ENCODE data around the gene RSRC1.

RSRC1 gene

GRCh38 chr3:158528076-158528674 is 418.3 kb downstream of the RSRC1 start:
- no peak overlapping the region for H3K27ac ChIP-seq (ENCODE audit: insufficient read depth in 1 of 2, low read depth in 1 of 2, low read length in 2 of 2, poor library complexity in 1 of 2, severe bottlenecking in 2 of 2)
- no peaks in the 10 kb centered on the region for H3K27me3 ChIP-seq (replicated peaks in 2 of 5; ENCODE audit: control insufficient read depth in 4 of 5, insufficient read depth in 5 of 5, low read length in 4 of 5)
- CTCF ChIA-PET, result interaction anchor here (1.2 to 2.6 kb wide), 2 partner anchors 11 to 995 kb away, joined by 3 to 12 read pairs; no protein-coding TSS in a partner anchor
- H3K4me1 ChIP-seq (ENCODE audit: control extremely low read depth in 1 of 4, control insufficient read depth in 4 of 4, insufficient read depth in 4 of 4, low read length in 3 of 4), result no peaks in the 10 kb centered on the region
- 98% methylated on average over 4 of the region's 7 CpGs for WGBS (ENCODE audit: insufficient coverage)
- no peak overlapping the region for H3K4me3 ChIP-seq (ENCODE audit: control insufficient read depth in 1 of 7, extremely low read depth in 1 of 7, insufficient read depth in 4 of 7, low read depth in 2 of 7, low read length in 6 of 7)
- no peaks in the 10 kb centered on the region for H3K36me3 ChIP-seq (ENCODE audit: control insufficient read depth in 4 of 4, insufficient read depth in 4 of 4, low read length in 3 of 4)
- H3K9me3 ChIP-seq (ENCODE audit: control extremely low read depth in 1 of 5, control insufficient read depth in 4 of 5, insufficient read depth in 2 of 5, low read depth in 1 of 5, low read length in 4 of 5), result peaks cover 0 to 4% (median 0%) of the 10 kb centered on the region in 5 experiments
- POLR2A ChIA-PET, result no interaction called here
- peak in 1 of 3 donors; percentile 24 for DNase-seq

DNA sequence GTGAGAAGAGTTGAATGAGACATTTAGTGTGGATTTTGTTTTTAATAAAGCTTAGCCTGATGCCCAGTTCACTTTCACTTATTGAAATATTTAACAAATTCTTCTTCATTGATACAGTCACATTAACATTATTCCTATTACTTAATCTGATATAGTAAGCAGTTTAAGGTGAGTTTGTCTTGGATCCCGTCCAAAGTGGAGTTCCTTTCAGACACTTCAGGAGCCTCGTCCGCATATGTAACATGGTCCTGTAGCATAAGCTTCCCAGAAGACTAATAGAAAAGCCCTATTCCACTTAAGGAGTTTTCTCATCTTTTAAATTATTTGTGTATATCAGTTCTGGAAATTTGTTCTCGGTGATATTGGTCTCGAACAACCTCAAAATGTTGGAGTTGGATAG is 421.4 kb downstream of the RSRC1 start:
- H3K9me3 ChIP-seq (ENCODE audit: control extremely low read depth in 1 of 5, control insufficient read depth in 4 of 5, insufficient read depth in 2 of 5, low read depth in 1 of 5, low read length in 4 of 5), result no peaks in the 10 kb centered on the region
- no peaks in the 10 kb centered on the region for H3K4me1 ChIP-seq (ENCODE audit: control extremely low read depth in 1 of 4, control insufficient read depth in 4 of 4, insufficient read depth in 4 of 4, low read length in 3 of 4)
- DNase-seq, result no peak
- H3K36me3 ChIP-seq (ENCODE audit: control insufficient read depth in 4 of 4, insufficient read depth in 4 of 4, low read length in 3 of 4), result no peaks in the 10 kb centered on the region
- H3K4me3 ChIP-seq (ENCODE audit: control insufficient read depth in 1 of 7, extremely low read depth in 1 of 7, insufficient read depth in 4 of 7, low read depth in 2 of 7, low read length in 6 of 7), result no peak overlapping the region
- WGBS (ENCODE audit: insufficient coverage), result 100% methylated on average over 2 of the region's 5 CpGs
- ChIA-PET POLR2A (interaction anchor here (0.6 to 0.8 kb wide), 2 partner anchors 97 to 959 kb away, joined by 3 to 4 read pairs; no protein-coding TSS in a partner anchor), CTCF (interaction anchor here (1.0 to 1.5 kb wide), 13 partner anchors 9 to 999 kb away, joined by 3 to 9 read pairs (median 4); partner anchors contain the start of gene LXN)
- no peak overlapping the region for H3K27ac ChIP-seq (ENCODE audit: insufficient read depth in 1 of 2, low read depth in 1 of 2, low read length in 2 of 2, poor library complexity in 1 of 2, severe bottlenecking in 2 of 2)
- no peaks in the 10 kb centered on the region for H3K27me3 ChIP-seq (replicated peaks in 2 of 5; ENCODE audit: control insufficient read depth in 4 of 5, insufficient read depth in 5 of 5, low read length in 4 of 5)

DNA sequence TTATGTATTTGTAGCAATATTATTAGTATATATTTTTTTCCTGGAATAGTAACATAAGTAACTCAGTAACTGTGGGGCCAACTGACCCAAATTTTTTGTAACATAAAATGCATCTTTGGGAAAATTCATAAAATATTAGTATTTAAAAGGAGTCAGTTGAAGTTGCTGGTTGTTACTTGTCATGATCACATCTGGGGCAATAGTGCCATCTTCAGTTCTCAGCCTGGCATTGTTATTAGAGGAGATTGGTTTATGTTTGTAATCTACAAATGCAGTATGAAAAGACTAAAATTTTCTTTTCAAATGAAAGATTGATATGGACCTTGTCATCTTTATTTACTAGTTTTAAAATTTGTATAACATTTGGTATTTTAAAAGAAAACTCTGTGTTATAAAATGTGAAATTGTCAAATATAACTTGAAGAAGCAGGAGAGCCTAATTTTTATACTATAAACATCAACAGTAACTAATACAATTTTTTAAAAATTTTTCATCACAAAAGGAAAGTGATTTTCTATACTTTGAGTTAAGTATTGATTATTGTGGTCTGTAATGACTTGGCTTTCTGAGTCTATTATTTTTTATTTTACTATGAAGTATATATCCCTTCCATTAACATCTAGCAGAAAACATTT is 422.3 kb downstream of the RSRC1 start:
- ChIA-PET POLR2A (interaction anchor here (0.8 kb wide), 1 partner anchor 959 kb away, joined by 4 read pairs; no protein-coding TSS in a partner anchor), CTCF (interaction anchor here (0.6 to 1.5 kb wide), 14 partner anchors 8 to 1000 kb away, joined by 3 to 9 read pairs (median 4); no protein-coding TSS in a partner anchor)
- Histone ChIP-seq H3K27me3 (replicated peaks in 2 of 5; ENCODE audit: control insufficient read depth in 4 of 5, insufficient read depth in 5 of 5, low read length in 4 of 5) (no peaks in the 10 kb centered on the region), H3K4me3 (ENCODE audit: control insufficient read depth in 1 of 7, extremely low read depth in 1 of 7, insufficient read depth in 4 of 7, low read depth in 2 of 7, low read length in 6 of 7) (no peak overlapping the region), H3K9me3 (ENCODE audit: control extremely low read depth in 1 of 5, control insufficient read depth in 4 of 5, insufficient read depth in 2 of 5, low read depth in 1 of 5, low read length in 4 of 5) (no peaks in the 10 kb centered on the region), H3K27ac (ENCODE audit: insufficient read depth in 1 of 2, low read depth in 1 of 2, low read length in 2 of 2, poor library complexity in 1 of 2, severe bottlenecking in 2 of 2) (no peak overlapping the region), H3K4me1 (ENCODE audit: control extremely low read depth in 1 of 4, control insufficient read depth in 4 of 4, insufficient read depth in 4 of 4, low read length in 3 of 4) (no peaks in the 10 kb centered on the region), H3K36me3 (ENCODE audit: control insufficient read depth in 4 of 4, insufficient read depth in 4 of 4, low read length in 3 of 4) (no peaks in the 10 kb centered on the region)
- DNase-seq, result peak; percentile 66 to 80 (median 69)

GRCh38 chr3:158535918-158536317 is 426.0 kb downstream of the RSRC1 start:
- no peaks in the 10 kb centered on the region for H3K36me3 ChIP-seq (ENCODE audit: control insufficient read depth in 4 of 4, insufficient read depth in 4 of 4, low read length in 3 of 4)
- H3K4me1 ChIP-seq (ENCODE audit: control extremely low read depth in 1 of 4, control insufficient read depth in 4 of 4, insufficient read depth in 4 of 4, low read length in 3 of 4), result no peaks in the 10 kb centered on the region
- H3K27ac ChIP-seq (ENCODE audit: insufficient read depth in 1 of 2, low read depth in 1 of 2, low read length in 2 of 2, poor library complexity in 1 of 2, severe bottlenecking in 2 of 2), result no peak overlapping the region
- no peak for DNase-seq
- CTCF ChIA-PET, result no interaction called here
- no CpG with 5 or more reads among the region's 2 CpGs for WGBS (ENCODE audit: insufficient coverage)
- no peaks in the 10 kb centered on the region for H3K27me3 ChIP-seq (replicated peaks in 2 of 5; ENCODE audit: control insufficient read depth in 4 of 5, insufficient read depth in 5 of 5, low read length in 4 of 5)
- H3K9me3 ChIP-seq (ENCODE audit: control extremely low read depth in 1 of 5, control insufficient read depth in 4 of 5, insufficient read depth in 2 of 5, low read depth in 1 of 5, low read length in 4 of 5), result no peaks in the 10 kb centered on the region
- H3K4me3 ChIP-seq (ENCODE audit: control insufficient read depth in 1 of 7, extremely low read depth in 1 of 7, insufficient read depth in 4 of 7, low read depth in 2 of 7, low read length in 6 of 7), result no peak overlapping the region
- POLR2A ChIA-PET, result no interaction called here

GRCh38 chr3:158539414-158540014 is 429.6 kb downstream of the RSRC1 start:
- Histone ChIP-seq H3K27ac (ENCODE audit: insufficient read depth in 1 of 2, low read depth in 1 of 2, low read length in 2 of 2, poor library complexity in 1 of 2, severe bottlenecking in 2 of 2) (no peak overlapping the region), H3K27me3 (replicated peaks in 2 of 5; ENCODE audit: control insufficient read depth in 4 of 5, insufficient read depth in 5 of 5, low read length in 4 of 5) (no peaks in the 10 kb centered on the region), H3K9me3 (ENCODE audit: control extremely low read depth in 1 of 5, control insufficient read depth in 4 of 5, insufficient read depth in 2 of 5, low read depth in 1 of 5, low read length in 4 of 5) (no peaks in the 10 kb centered on the region), H3K4me1 (ENCODE audit: control extremely low read depth in 1 of 4, control insufficient read depth in 4 of 4, insufficient read depth in 4 of 4, low read length in 3 of 4) (no peaks in the 10 kb centered on the region), H3K4me3 (ENCODE audit: control insufficient read depth in 1 of 7, extremely low read depth in 1 of 7, insufficient read depth in 4 of 7, low read depth in 2 of 7, low read length in 6 of 7) (no peak overlapping the region), H3K36me3 (ENCODE audit: control insufficient read depth in 4 of 4, insufficient read depth in 4 of 4, low read length in 3 of 4) (peaks cover 0 to 3% (median 2%) of the 10 kb centered on the region in 4 experiments)
- ChIA-PET CTCF (interaction anchor here (0.7 to 4.1 kb wide), 23 partner anchors 9 to 1006 kb away, joined by 3 to 64 read pairs (median 3); partner anchors contain the start of genes GFM1, MFSD1 and MLF1), POLR2A (interaction anchor here (1.0 kb wide), 1 partner anchor 250 kb away, joined by 3 read pairs; no protein-coding TSS in a partner anchor)
- DNase-seq, result peak; percentile 73 to 86 (median 80)
- WGBS (ENCODE audit: insufficient coverage), result no CpG with 5 or more reads among the region's 3 CpGs

GRCh38 chr3:158540066-158540465 is 430.2 kb downstream of the RSRC1 start:
- H3K27ac ChIP-seq (ENCODE audit: insufficient read depth in 1 of 2, low read depth in 1 of 2, low read length in 2 of 2, poor library complexity in 1 of 2, severe bottlenecking in 2 of 2), result no peak overlapping the region
- no peaks in the 10 kb centered on the region for H3K9me3 ChIP-seq (ENCODE audit: control extremely low read depth in 1 of 5, control insufficient read depth in 4 of 5, insufficient read depth in 2 of 5, low read depth in 1 of 5, low read length in 4 of 5)
- 100% methylated on average over 1 of the region's 1 CpG for WGBS (ENCODE audit: insufficient coverage)
- CTCF ChIA-PET, result interaction anchor here (0.8 to 4.1 kb wide), 17 partner anchors 8 to 270 kb away, joined by 3 to 64 read pairs (median 4); partner anchors contain the start of genes GFM1, MFSD1 and MLF1
- no peak overlapping the region for H3K4me3 ChIP-seq (ENCODE audit: control insufficient read depth in 1 of 7, extremely low read depth in 1 of 7, insufficient read depth in 4 of 7, low read depth in 2 of 7, low read length in 6 of 7)
- H3K4me1 ChIP-seq (ENCODE audit: control extremely low read depth in 1 of 4, control insufficient read depth in 4 of 4, insufficient read depth in 4 of 4, low read length in 3 of 4), result no peaks in the 10 kb centered on the region
- POLR2A ChIA-PET, result interaction anchor here (1.0 kb wide), 1 partner anchor 249 kb away, joined by 3 read pairs; no protein-coding TSS in a partner anchor
- no peaks in the 10 kb centered on the region for H3K27me3 ChIP-seq (replicated peaks in 2 of 5; ENCODE audit: control insufficient read depth in 4 of 5, insufficient read depth in 5 of 5, low read length in 4 of 5)
- no peak for DNase-seq
- H3K36me3 ChIP-seq (ENCODE audit: control insufficient read depth in 4 of 4, insufficient read depth in 4 of 4, low read length in 3 of 4), result peaks cover 0 to 3% (median 2%) of the 10 kb centered on the region in 4 experiments
